ENCODE results near the gene PRR12.
A peak's percentile ranks its signal among the peaks of the same experiment; 100 is the strongest.

The PRR12 gene

DNA sequence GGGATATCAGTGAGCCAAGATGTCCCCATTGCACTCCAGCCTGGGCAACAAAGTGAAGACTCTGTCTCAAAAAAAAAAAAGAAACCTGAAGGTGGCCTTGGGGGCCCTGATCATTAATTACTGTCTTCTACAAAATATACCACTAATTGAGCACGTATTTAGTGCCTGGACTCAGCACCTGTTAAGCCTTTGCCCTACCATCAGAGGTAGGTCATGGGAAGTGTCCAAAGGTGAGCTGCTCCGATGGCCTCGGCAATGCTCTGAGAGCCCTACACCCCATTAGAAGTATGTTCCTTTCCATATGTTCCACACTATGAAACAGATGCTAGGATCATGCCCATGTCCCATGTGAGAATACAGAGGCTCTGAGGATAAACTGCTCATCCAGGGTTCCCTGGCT lies 31.5 kb upstream of the PRR12 start:
- no peaks in the 10 kb centered on the region for H3K27me3 ChIP-seq (ENCODE audit: insufficient read depth, low read length, poor library complexity)
- peaks cover 14% of the 10 kb centered on the region for H3K79me2 ChIP-seq (ENCODE audit: insufficient read depth, low read length)
- no peak for TF ChIP-seq EZH2 (IDR thresholded peaks at IDR 0.05; ENCODE audit: borderline replicate concordance, low read depth, low read length, severe bottlenecking)
- TF ChIP-seq, protein P1, sequence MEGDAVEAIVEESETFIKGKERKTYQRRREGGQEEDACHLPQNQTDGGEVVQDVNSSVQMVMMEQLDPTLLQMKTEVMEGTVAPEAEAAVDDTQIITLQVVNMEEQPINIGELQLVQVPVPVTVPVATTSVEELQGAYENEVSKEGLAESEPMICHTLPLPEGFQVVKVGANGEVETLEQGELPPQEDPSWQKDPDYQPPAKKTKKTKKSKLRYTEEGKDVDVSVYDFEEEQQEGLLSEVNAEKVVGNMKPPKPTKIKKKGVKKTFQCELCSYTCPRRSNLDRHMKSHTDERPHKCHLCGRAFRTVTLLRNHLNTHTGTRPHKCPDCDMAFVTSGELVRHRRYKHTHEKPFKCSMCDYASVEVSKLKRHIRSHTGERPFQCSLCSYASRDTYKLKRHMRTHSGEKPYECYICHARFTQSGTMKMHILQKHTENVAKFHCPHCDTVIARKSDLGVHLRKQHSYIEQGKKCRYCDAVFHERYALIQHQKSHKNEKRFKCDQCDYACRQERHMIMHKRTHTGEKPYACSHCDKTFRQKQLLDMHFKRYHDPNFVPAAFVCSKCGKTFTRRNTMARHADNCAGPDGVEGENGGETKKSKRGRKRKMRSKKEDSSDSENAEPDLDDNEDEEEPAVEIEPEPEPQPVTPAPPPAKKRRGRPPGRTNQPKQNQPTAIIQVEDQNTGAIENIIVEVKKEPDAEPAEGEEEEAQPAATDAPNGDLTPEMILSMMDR (IDR thresholded peaks at IDR 0.05; ENCODE audit: borderline replicate concordance, extremely low read depth, low read length, poor library complexity, severe bottlenecking): no peak
- no peak overlapping the region for H3K4me2 ChIP-seq (ENCODE audit: insufficient read depth, low read length)
- H3K36me3 ChIP-seq (ENCODE audit: insufficient read depth, low read length): peaks cover 52% of the 10 kb centered on the region
- ATAC-seq (ENCODE audit: insufficient read depth, low read depth) (no peak), DNase-seq (no peak)
- H3K9me3 ChIP-seq (ENCODE audit: insufficient read depth, low read length, severe bottlenecking): no peaks in the 10 kb centered on the region
- H3K9ac ChIP-seq (ENCODE audit: low read depth, low read length): no peak overlapping the region
- H4K20me1 ChIP-seq (ENCODE audit: insufficient read depth, low read length): peaks cover 9% of the 10 kb centered on the region; the same call in 1 of the 2 replicates
- H3K27ac ChIP-seq (ENCODE audit: low read length): no peak overlapping the region
- H3K4me3 ChIP-seq (ENCODE audit: low read depth in 1 of 2, low read length in 2 of 2): no peak overlapping the region
- H2AFZ ChIP-seq (ENCODE audit: low read depth, low read length): no peak overlapping the region
- no peaks in the 10 kb centered on the region for H3K4me1 ChIP-seq (ENCODE audit: insufficient read depth, low read length)

GRCh38 chr19:49559928-49560327 lies 31.1 kb upstream of the PRR12 start:
- no peak overlapping the region for H3K9ac ChIP-seq (ENCODE audit: low read depth, low read length)
- no peak overlapping the region for H3K4me3 ChIP-seq (ENCODE audit: low read depth in 1 of 2, low read length in 2 of 2)
- peaks cover 52% of the 10 kb centered on the region for H3K36me3 ChIP-seq (ENCODE audit: insufficient read depth, low read length)

DNA sequence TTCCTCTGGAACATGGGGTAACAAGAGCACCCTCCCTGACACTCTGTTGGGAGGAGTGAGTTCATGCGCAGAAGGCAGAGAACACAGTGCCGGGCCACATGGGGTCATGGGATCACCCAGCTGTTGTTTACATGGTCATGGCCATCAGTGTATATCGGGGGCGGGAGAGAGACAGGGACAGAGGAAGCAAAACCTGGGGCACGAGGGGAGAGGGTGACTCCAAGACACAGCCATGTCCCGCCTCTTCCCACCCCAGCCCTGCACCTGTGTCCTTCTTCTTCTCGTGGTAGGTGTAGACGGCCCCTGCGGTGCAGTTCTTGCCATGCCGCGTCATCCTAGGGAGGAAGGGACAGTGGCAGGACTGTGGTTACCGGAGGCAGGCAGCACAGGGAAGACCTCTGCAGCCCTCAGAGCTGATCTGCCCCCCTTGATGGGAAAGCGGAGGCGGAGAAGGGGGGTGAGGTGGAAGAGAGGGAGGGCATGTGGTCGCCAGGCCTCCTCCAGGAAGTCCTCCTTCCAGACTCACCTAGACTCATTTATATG lies 30.6 kb upstream of the PRR12 start:
- DNase-seq (no peak), ATAC-seq (ENCODE audit: insufficient read depth, low read depth) (0 out of 3 replicates have a peak, but pooled peaks have one; percentile 14)
- Histone ChIP-seq H3K4me1 (ENCODE audit: insufficient read depth, low read length) (no peaks in the 10 kb centered on the region), H3K4me3 (ENCODE audit: low read depth in 1 of 2, low read length in 2 of 2) (no peak overlapping the region), H3K27me3 (ENCODE audit: insufficient read depth, low read length, poor library complexity) (no peaks in the 10 kb centered on the region), H3K27ac (ENCODE audit: low read length) (no peak overlapping the region; the same call in 1 of the 2 replicates), H4K20me1 (ENCODE audit: insufficient read depth, low read length) (peaks cover 14% of the 10 kb centered on the region; the same call in 1 of the 2 replicates), H3K9ac (ENCODE audit: low read depth, low read length) (no peak overlapping the region), H3K36me3 (ENCODE audit: insufficient read depth, low read length) (peaks cover 50% of the 10 kb centered on the region), H3K79me2 (ENCODE audit: insufficient read depth, low read length) (peaks cover 22% of the 10 kb centered on the region), H2AFZ (ENCODE audit: low read depth, low read length) (no peak overlapping the region), H3K9me3 (ENCODE audit: insufficient read depth, low read length, severe bottlenecking) (no peaks in the 10 kb centered on the region), H3K4me2 (ENCODE audit: insufficient read depth, low read length) (no peak overlapping the region)
- TF ChIP-seq, protein P1 (IDR thresholded peaks at IDR 0.05; ENCODE audit: borderline replicate concordance, extremely low read depth, low read length, poor library complexity, severe bottlenecking): no peak
- TF ChIP-seq EZH2 (IDR thresholded peaks at IDR 0.05; ENCODE audit: borderline replicate concordance, low read depth, low read length, severe bottlenecking): no peak

More at GRCh38 chr19:49559928-49560327, 31.1 kb upstream of the PRR12 start:
- peaks cover 14% of the 10 kb centered on the region; the same call in 1 of the 2 replicates for H4K20me1 ChIP-seq (ENCODE audit: insufficient read depth, low read length)
- H3K27me3 ChIP-seq (ENCODE audit: insufficient read depth, low read length, poor library complexity): no peaks in the 10 kb centered on the region
- no peak overlapping the region for H3K4me2 ChIP-seq (ENCODE audit: insufficient read depth, low read length)
- H3K27ac ChIP-seq (ENCODE audit: low read length): no peak overlapping the region; the same call in 1 of the 2 replicates
- no peaks in the 10 kb centered on the region for H3K4me1 ChIP-seq (ENCODE audit: insufficient read depth, low read length)
- no peaks in the 10 kb centered on the region for H3K9me3 ChIP-seq (ENCODE audit: insufficient read depth, low read length, severe bottlenecking)
- H3K79me2 ChIP-seq (ENCODE audit: insufficient read depth, low read length): peaks cover 19% of the 10 kb centered on the region
- H2AFZ ChIP-seq (ENCODE audit: low read depth, low read length): no peak overlapping the region
- no peak for DNase-seq
- no peak for TF ChIP-seq EZH2 (IDR thresholded peaks at IDR 0.05; ENCODE audit: borderline replicate concordance, low read depth, low read length, severe bottlenecking)
- TF ChIP-seq, protein P1 (IDR thresholded peaks at IDR 0.05; ENCODE audit: borderline replicate concordance, extremely low read depth, low read length, poor library complexity, severe bottlenecking): no peak
- ATAC-seq (ENCODE audit: insufficient read depth, low read depth): no peak
